AG08396 (cell line): ENCODE data around the gene HS6ST2.

ENCODE experiments used
- DNase-seq: peaks from one replicate; pipeline ENCODE4 v3.0.0; 2012; ENCODE audit warnings: low spot score, mixed read lengths

The HS6ST2 gene

GRCh38 chrX:132615391-132616131 lies 342.9 kb downstream of the HS6ST2 start:
- DNase-seq, result peak; percentile 26

GRCh38 chrX:132614297-132614696 lies 344.1 kb downstream of the HS6ST2 start:
- no peak for DNase-seq

GRCh38 chrX:132613801-132614200 lies 344.6 kb downstream of the HS6ST2 start:
- no peak for DNase-seq

GRCh38 chrX:132612821-132613564 lies 345.4 kb downstream of the HS6ST2 start:
- DNase-seq, result peak; percentile 40

GRCh38 chrX:132610536-132610935 lies 347.9 kb downstream of the HS6ST2 start:
- DNase-seq, result no peak

- no peak for DNase-seq
Measured at GRCh38 chrX:132609362-132609848, 349.0 kb downstream of the HS6ST2 start.

GRCh38 chrX:132603700-132604286 lies 354.6 kb downstream of the HS6ST2 start:
- DNase-seq, result no peak

- no peak for DNase-seq
Measured at GRCh38 chrX:132602701-132603100, 355.7 kb downstream of the HS6ST2 start.

- no peak for DNase-seq
Measured at GRCh38 chrX:132594999-132595398, 363.4 kb downstream of the HS6ST2 start.

- DNase-seq, result no peak
Measured at GRCh38 chrX:132594129-132594528, 364.3 kb downstream of the HS6ST2 start.

- DNase-seq, result peak; percentile 8
Measured at GRCh38 chrX:132592880-132593279, 365.5 kb downstream of the HS6ST2 start.

- no peak for DNase-seq
Measured at GRCh38 chrX:132591719-132592275, 366.6 kb downstream of the HS6ST2 start.

GRCh38 chrX:132590350-132591026 lies 367.9 kb downstream of the HS6ST2 start:
- DNase-seq, result no peak

GRCh38 chrX:132584936-132585335 lies 373.5 kb downstream of the HS6ST2 start:
- no peak for DNase-seq

- DNase-seq, result no peak
Measured at GRCh38 chrX:132576939-132577338, 381.5 kb downstream of the HS6ST2 start.
